PC-3 (cell line): ENCODE results near the gene PSTK. TPM values are rescaled to one million over a fixed set of nuclear protein-coding genes. Genes with fewer than 3 reads are reported as not detected.
A peak's percentile ranks its signal among the peaks of the same experiment; 100 is the strongest.

Source experiments
- ATAC-seq: fragments of 200-7000 bp; cut with Tn5 transposase; 2 replicates; pipeline ENCODE4 v1.9.1; 2020; ENCODE audit warnings: mild to moderate bottlenecking, moderate library complexity
- BruUV-seq: library from RNA; stranded (reverse); fragments of 400-500 nt; replicated peaks from 2 replicates; lab custom pipeline; 2021; lab: Mats Ljungman, UMichigan
- CTCF ChIA-PET: fragments of 300-600 bp; sonication (Branson Sonifier 250); formaldehyde crosslinking; loops from one replicate; lab custom pipeline; 2022; ENCODE audit warnings: antibody characterized with exemption; lab: Charles Lee
- POLR2A ChIA-PET: fragments of 300-600 bp; sonication (Branson Sonifier 250); formaldehyde crosslinking; loops from one replicate; lab custom pipeline; 2022; ENCODE audit warnings: antibody characterized with exemption; ENCODE audit not compliant: unreplicated experiment; lab: Charles Lee
- DNase-seq: peaks from one replicate; pipeline ENCODE4 v3.0.0-alpha.2; 2015
- H2AFZ ChIP-seq: fragments of 300-600 bp; sonication (generic); 2 replicates; pipeline ENCODE4 v1.6.0; 2016; ENCODE audit warnings: antibody characterized with exemption, low read length
- H3F3A ChIP-seq: fragments of 300-600 bp; sonication (generic); one replicate; pipeline ENCODE4 v1.6.0; 2017; ENCODE audit warnings: antibody characterized with exemption, low read length, control low read depth, mild to moderate bottlenecking; ENCODE audit not compliant: unreplicated experiment
- H3K27ac ChIP-seq: fragments of 300-600 bp; sonication (generic); 2 replicates; pipeline ENCODE4 v1.5.1; 2016; ENCODE audit warnings: mild to moderate bottlenecking, low read length
- H3K27me3 ChIP-seq: fragments of 300-600 bp; sonication (generic); 2 replicates; pipeline ENCODE4 v1.6.1; 2016; ENCODE audit warnings: low read length, mixed read lengths
- H3K36me3 ChIP-seq: fragments of 300-600 bp; sonication (generic); 2 replicates; pipeline ENCODE4 v1.6.1; 2016; ENCODE audit warnings: low read depth, mixed run types, low read length, mixed read lengths
- H3K4me1 ChIP-seq: fragments of 300-600 bp; sonication (generic); 2 replicates; pipeline ENCODE4 v1.5.1; 2016; ENCODE audit warnings: low read length; ENCODE audit not compliant: insufficient read depth
- H3K4me2 ChIP-seq: fragments of 300-600 bp; sonication (generic); 2 replicates; pipeline ENCODE4 v1.6.0; 2016; ENCODE audit warnings: low read length
- H3K4me3 ChIP-seq: fragments of 300-600 bp; sonication (generic); 2 replicates; pipeline ENCODE4 v1.5.1; 2016; ENCODE audit warnings: mild to moderate bottlenecking, low read length, mixed read lengths
- H3K79me2 ChIP-seq: fragments of 300-600 bp; sonication (generic); 2 replicates; pipeline ENCODE4 v1.6.1; 2017; ENCODE audit warnings: low read length, mixed read lengths
- H3K9ac ChIP-seq: fragments of 300-600 bp; sonication (generic); 2 replicates; pipeline ENCODE4 v1.6.0; 2016; ENCODE audit warnings: mild to moderate bottlenecking, low read length
- H3K9me2 ChIP-seq: fragments of 300-600 bp; sonication (generic); replicated peaks from 2 replicates; pipeline ENCODE4 v1.6.1; 2016; ENCODE audit warnings: mixed run types, low read length, mixed read lengths
- H3K9me3 ChIP-seq: fragments of 300-600 bp; sonication (generic); 2 replicates; pipeline ENCODE4 v1.6.1; 2016; ENCODE audit warnings: low read length, mixed read lengths
- H4K20me1 ChIP-seq: fragments of 300-600 bp; sonication (generic); 2 replicates; pipeline ENCODE4 v1.6.1; 2016; ENCODE audit warnings: low read length, mixed read lengths
- EZH2 ChIP-seq: fragments of 300-600 bp; sonication (generic); IDR thresholded peaks from one replicate; pipeline ENCODE4 v1.6.1; 2017; ENCODE audit warnings: antibody characterized with exemption, mild to moderate bottlenecking, low read length; ENCODE audit not compliant: unreplicated experiment
- EZH2phosphoT487 ChIP-seq: fragments of 300-600 bp; sonication (generic); IDR thresholded peaks from 2 replicates; pipeline ENCODE4 v1.6.1; 2018; ENCODE audit warnings: mild to moderate bottlenecking, antibody characterized with exemption, low read length, borderline replicate concordance
- intact Hi-C: fragments of 100-400 bp; cut with micrococcal nuclease; formaldehyde crosslinking; loops from 2 replicates; pipeline ENCODE4 v1.9.0; 2023
- total RNA-seq: library from RNA; depleted of rRNA; stranded (reverse); fragments of >200 nt; gene quantifications from 2 replicates; pipeline ENCODE4 v1.2.3, GENCODE V29; 2014
- TF ChIP-seq, protein P1 (sequence below): fragments of 300-600 bp; sonication (generic); conservative IDR thresholded peaks from 2 replicates; pipeline ENCODE4 v1.5.1; 2017; ENCODE audit warnings: antibody characterized with exemption, low read depth, mild to moderate bottlenecking, low read length

PSTK gene
- total RNA-seq, 1 experiment from 2014 or later = 2.6 TPM

DNA sequence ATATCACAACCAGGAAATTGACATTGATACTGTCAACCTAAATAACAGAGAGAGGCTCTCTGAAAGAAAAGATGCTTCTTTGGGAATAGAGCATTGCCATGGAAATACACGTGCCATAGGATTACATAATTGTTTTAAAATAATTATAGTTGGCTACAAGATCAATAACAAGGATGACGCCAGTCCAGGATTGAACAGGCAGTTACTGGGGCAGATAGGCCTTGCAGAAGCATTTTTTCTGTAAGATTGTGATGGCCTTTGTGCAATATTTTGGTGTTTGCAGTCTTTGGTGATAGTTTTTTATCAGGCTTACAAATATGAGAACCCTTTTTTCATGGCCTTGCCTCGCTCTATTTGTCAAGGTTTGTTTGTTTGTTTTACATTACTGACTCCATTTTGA is 39.1 kb downstream of the PSTK start:
- H3K9ac ChIP-seq = no peak overlapping the region
- no peaks in the 10 kb centered on the region for H3K36me3 ChIP-seq
- DNase-seq (no peak), ATAC-seq (no peak)
- no peaks in the 10 kb centered on the region for H4K20me1 ChIP-seq
- H3F3A ChIP-seq = no peaks in the 10 kb centered on the region
- TF ChIP-seq, protein P1, sequence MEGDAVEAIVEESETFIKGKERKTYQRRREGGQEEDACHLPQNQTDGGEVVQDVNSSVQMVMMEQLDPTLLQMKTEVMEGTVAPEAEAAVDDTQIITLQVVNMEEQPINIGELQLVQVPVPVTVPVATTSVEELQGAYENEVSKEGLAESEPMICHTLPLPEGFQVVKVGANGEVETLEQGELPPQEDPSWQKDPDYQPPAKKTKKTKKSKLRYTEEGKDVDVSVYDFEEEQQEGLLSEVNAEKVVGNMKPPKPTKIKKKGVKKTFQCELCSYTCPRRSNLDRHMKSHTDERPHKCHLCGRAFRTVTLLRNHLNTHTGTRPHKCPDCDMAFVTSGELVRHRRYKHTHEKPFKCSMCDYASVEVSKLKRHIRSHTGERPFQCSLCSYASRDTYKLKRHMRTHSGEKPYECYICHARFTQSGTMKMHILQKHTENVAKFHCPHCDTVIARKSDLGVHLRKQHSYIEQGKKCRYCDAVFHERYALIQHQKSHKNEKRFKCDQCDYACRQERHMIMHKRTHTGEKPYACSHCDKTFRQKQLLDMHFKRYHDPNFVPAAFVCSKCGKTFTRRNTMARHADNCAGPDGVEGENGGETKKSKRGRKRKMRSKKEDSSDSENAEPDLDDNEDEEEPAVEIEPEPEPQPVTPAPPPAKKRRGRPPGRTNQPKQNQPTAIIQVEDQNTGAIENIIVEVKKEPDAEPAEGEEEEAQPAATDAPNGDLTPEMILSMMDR = no peak
- TF ChIP-seq EZH2phosphoT487 = no peak
- no peak for TF ChIP-seq EZH2
- H3K4me3 ChIP-seq = no peak overlapping the region
- BruUV-seq = no TSS peak
- no peaks in the 10 kb centered on the region for H3K27me3 ChIP-seq
- H3K4me2 ChIP-seq = no peak overlapping the region
- intact Hi-C loops = no loop called here
- H3K4me1 ChIP-seq = no peaks in the 10 kb centered on the region
- CTCF ChIA-PET = no interaction called here
- no peaks in the 10 kb centered on the region for H3K9me2 ChIP-seq
- no peaks in the 10 kb centered on the region for H3K79me2 ChIP-seq
- H3K9me3 ChIP-seq = no peaks in the 10 kb centered on the region
- H2AFZ ChIP-seq = no peak overlapping the region
- H3K27ac ChIP-seq = no peak overlapping the region
- POLR2A ChIA-PET = no interaction called here

- Histone ChIP-seq H2AFZ (no peak overlapping the region), H3K4me3 (no peak overlapping the region), H3K9me2 (no peaks in the 10 kb centered on the region), H3K4me2 (no peak overlapping the region), H3K36me3 (no peaks in the 10 kb centered on the region), H3K27me3 (no peaks in the 10 kb centered on the region), H3K27ac (no peak overlapping the region), H3K79me2 (no peaks in the 10 kb centered on the region), H4K20me1 (no peaks in the 10 kb centered on the region), H3F3A (no peaks in the 10 kb centered on the region), H3K9me3 (no peaks in the 10 kb centered on the region), H3K9ac (no peak overlapping the region), H3K4me1 (no peaks in the 10 kb centered on the region)
- ChIA-PET CTCF (interaction anchor here (0.7 kb wide), 1 partner anchor 23 kb away, joined by 3 read pairs; no protein-coding TSS in a partner anchor), POLR2A (no interaction called here)
- intact Hi-C loops = no loop called here
- ATAC-seq (no peak), DNase-seq (no peak)
- TF ChIP-seq EZH2 (no peak), EZH2phosphoT487 (no peak)
- TF ChIP-seq, protein P1 = no peak
- BruUV-seq = no TSS peak
Observed at GRCh38 chr10:123019941-123020703, 39.9 kb downstream of the PSTK start.

DNA sequence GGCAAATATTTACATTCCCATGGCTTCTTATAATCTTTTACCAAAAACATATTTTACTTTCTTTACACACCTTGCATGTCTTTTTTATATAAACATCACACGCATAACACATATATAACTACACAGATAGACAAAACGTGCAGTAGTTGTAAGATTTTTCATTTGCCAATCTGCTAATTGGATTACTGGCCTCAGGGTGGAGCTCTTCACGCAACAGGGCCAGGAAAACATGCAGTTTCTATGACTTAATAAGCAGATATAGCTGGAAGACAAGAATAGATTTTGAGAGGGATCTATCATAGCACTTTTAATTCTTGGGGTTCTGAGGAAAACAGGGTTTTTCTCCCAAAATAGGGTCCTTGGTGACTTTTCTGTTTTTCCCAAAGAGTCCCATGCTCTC is 41.3 kb downstream of the PSTK start:
- no peak for TF ChIP-seq EZH2
- TF ChIP-seq, protein P1 = peak; percentile 62
- no peak for TF ChIP-seq EZH2phosphoT487
- H4K20me1 ChIP-seq = no peaks in the 10 kb centered on the region
- H3K27me3 ChIP-seq = no peaks in the 10 kb centered on the region
- ATAC-seq = no peak
- no peaks in the 10 kb centered on the region for H3K4me1 ChIP-seq
- H3F3A ChIP-seq = no peaks in the 10 kb centered on the region
- ChIA-PET CTCF (no interaction called here), POLR2A (no interaction called here)
- H3K4me2 ChIP-seq = no peak overlapping the region
- intact Hi-C loops = no loop called here
- H3K4me3 ChIP-seq = no peak overlapping the region
- H3K36me3 ChIP-seq = no peaks in the 10 kb centered on the region
- H3K9ac ChIP-seq = no peak overlapping the region
- DNase-seq = no peak
- no peaks in the 10 kb centered on the region for H3K9me3 ChIP-seq
- no peak overlapping the region for H2AFZ ChIP-seq
- no peak overlapping the region for H3K27ac ChIP-seq
- H3K9me2 ChIP-seq = no peaks in the 10 kb centered on the region
- no TSS peak for BruUV-seq
- no peaks in the 10 kb centered on the region for H3K79me2 ChIP-seq
